Activated naive CD8-positive, alpha-beta T cell treated with anti-CD3 and anti-CD28 coated beads, Interleukin-2, amount 10 ng/mL, durations not matched to agents 7 days and 5 days (primary cell): ENCODE results near the gene RPL27A. TPM values are rescaled to one million over a fixed set of nuclear protein-coding genes. Genes with fewer than 3 reads are reported as not detected.
"Not testable (repeated sequence)": the region's sequence is repeated elsewhere in the genome, so short reads cannot be mapped to it uniquely, and the experiment has no call there.

Source experiments
- ATAC-seq: fragments of 150-1000 bp; cut with Tn5 transposase; one replicate; pipeline ENCODE4 v1.10.0; 2021; ENCODE audit warnings: low read depth, moderate library complexity
- POLR2A ChIA-PET: fragments of 350-600 bp; sonication (Branson Sonifier 250); formaldehyde crosslinking; loops from one replicate; lab custom pipeline; 2021; ENCODE audit warnings: antibody characterized with exemption; lab: Charles Lee
- DNase-seq: peaks from one replicate; pipeline ENCODE4 v3.0.0; 2021
- H3K27ac Mint-ChIP-seq: one replicate; pipeline ENCODE4 v1.8.0; 2022; ENCODE audit warnings: mild to moderate bottlenecking, mixed read lengths
- H3K27me3 Mint-ChIP-seq: one replicate; pipeline ENCODE4 v1.8.0; 2022; ENCODE audit warnings: mild to moderate bottlenecking, moderate library complexity, mixed read lengths
- H3K36me3 Mint-ChIP-seq: one replicate; pipeline ENCODE4 v1.8.0; 2021; ENCODE audit warnings: mild to moderate bottlenecking, mixed read lengths
- H3K4me1 Mint-ChIP-seq: one replicate; pipeline ENCODE4 v1.8.0; 2021; ENCODE audit warnings: mixed read lengths
- H3K4me3 Mint-ChIP-seq: one replicate; pipeline ENCODE4 v1.8.0; 2022; ENCODE audit warnings: mild to moderate bottlenecking, moderate library complexity, mixed read lengths
- H3K9me3 Mint-ChIP-seq: one replicate; pipeline ENCODE4 v1.8.0; 2021; ENCODE audit warnings: mixed read lengths
- total RNA-seq, 2 experiments: library from RNA; stranded (reverse); gene quantifications; one replicate each; pipeline ENCODE4 v1.2.3, GENCODE V29; 2021

The RPL27A gene
- total RNA-seq, 2 experiments from 2014 or later = 981 to 1,044 TPM

DNA sequence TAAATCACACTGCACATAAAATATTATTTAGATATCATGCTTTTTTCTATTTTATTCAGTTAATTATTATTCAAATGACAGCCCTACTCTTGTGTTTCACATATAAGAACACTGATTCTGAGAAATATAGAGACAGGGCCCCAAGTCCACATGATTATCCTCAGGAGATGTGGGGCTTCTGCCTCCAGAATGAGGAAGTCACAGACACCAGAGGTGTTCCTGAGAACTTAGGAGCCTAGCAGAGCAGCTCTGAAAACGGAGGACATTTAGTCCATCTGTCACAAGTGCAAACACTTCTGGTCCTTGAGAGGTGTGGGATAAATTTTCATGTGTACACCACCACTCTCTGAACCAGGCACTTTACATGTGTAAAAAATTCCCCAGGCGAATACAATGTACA, 26.3 kb upstream of the RPL27A start:
- Mint-ChIP-seq H3K27me3 (no peaks in the 10 kb centered on the region), H3K4me3 (no peak overlapping the region), H3K36me3 (peaks cover 12% of the 10 kb centered on the region), H3K27ac (no peak overlapping the region), H3K4me1 (peaks cover 4% of the 10 kb centered on the region), H3K9me3 (no peaks in the 10 kb centered on the region)
- DNase-seq (no peak), ATAC-seq (no peak)
- POLR2A ChIA-PET = interaction anchor here (3.7 kb wide), 1 partner anchor 27 kb away, joined by 13 read pairs; the partner anchor contains the start of genes RPL27A and TRIM66

DNA sequence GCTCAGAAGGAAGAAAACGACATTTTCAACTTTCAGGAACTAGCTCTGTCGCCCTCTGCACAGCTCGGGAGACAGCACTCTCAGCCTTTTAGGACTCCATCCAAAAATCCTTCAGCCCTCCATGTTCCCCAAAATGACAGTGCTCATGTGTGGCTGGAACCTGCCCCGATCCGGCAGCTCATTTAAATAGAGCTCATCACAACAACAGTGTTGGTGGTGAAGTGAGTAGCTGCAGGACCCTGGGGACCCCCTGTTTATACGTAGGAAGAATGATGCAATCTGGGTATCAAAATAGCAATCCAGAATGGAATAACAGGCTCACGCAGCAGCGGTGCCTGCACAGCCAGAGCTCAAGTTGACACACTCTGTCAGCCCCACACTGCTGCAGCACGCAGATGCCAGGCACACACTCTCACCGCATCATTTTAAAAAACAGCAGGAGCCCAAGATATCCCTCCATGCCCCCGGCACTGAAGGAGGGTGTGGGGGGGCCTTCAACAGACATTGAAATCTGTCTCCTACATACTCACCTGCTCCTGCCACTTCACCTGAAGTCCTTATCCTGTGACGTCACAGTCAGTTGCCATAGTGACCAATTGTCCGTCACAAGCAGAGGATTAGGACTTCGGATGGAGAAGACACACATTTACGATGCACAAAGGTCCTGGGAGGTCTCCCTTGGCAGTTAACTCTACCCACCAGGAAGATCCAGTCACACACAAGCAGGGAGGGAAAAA, 24.1 kb upstream of the RPL27A start:
- H3K4me3 Mint-ChIP-seq = no peak overlapping the region
- POLR2A ChIA-PET = interaction anchor here (3.7 kb wide), 1 partner anchor 24 kb away, joined by 13 read pairs; the partner anchor contains the start of genes RPL27A and TRIM66
- H3K27me3 Mint-ChIP-seq = no peaks in the 10 kb centered on the region
- H3K9me3 Mint-ChIP-seq = no peaks in the 10 kb centered on the region
- DNase-seq (no peak), ATAC-seq (no peak)
- H3K27ac Mint-ChIP-seq = no peak overlapping the region
- H3K36me3 Mint-ChIP-seq = peaks cover 12% of the 10 kb centered on the region
- peaks cover 4% of the 10 kb centered on the region for H3K4me1 Mint-ChIP-seq

DNA sequence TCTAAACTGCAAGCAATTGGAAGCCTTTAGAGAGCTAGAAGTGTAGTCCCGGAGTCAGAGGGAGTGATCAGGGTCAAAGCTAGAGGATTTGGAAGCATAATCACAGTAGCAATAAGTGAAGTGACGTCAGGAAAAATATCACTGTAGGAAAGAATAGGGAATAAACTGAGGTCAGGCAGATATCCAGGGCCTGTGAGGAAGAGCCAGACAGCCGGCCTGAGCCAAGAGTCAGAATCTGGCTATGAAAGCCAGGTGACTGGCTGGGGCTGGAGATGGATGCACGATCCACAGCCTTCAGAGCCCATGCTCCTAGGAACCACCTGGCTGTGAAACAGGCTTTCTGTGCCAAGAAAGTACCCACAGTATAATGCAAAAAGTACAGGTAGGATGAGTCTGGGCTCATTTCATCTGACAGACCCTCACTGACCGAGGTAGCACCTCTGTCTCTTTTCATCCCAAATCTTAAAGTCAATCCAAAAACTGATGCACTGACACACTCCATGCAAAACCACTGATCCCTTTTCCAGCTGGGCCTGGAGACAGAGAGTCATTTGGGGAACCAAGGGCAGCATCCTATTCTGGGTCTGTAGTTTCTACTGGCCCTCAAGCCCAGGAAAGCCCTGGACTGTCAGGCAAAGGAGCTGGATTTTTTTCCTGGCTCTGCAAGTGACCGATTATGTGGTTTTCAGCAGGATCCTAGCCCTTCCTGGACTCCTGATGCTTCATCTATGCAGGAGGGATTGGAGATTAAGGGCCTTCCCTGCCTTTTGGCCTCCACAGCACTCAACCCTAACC, 21.4 kb upstream of the RPL27A start:
- ATAC-seq (no peak), DNase-seq (no peak)
- no peak overlapping the region for H3K27ac Mint-ChIP-seq
- POLR2A ChIA-PET = no interaction called here
- no peaks in the 10 kb centered on the region for H3K27me3 Mint-ChIP-seq
- no peak overlapping the region for H3K4me3 Mint-ChIP-seq
- peaks cover 10% of the 10 kb centered on the region for H3K36me3 Mint-ChIP-seq
- H3K4me1 Mint-ChIP-seq = peaks cover 4% of the 10 kb centered on the region
- no peaks in the 10 kb centered on the region for H3K9me3 Mint-ChIP-seq

GRCh38 chr11:8665222-8665621, 17.4 kb upstream of the RPL27A start:
- DNase-seq (no peak), ATAC-seq (no peak)
- no peak overlapping the region for H3K4me3 Mint-ChIP-seq
- POLR2A ChIA-PET = no interaction called here
- H3K27ac Mint-ChIP-seq = peak overlapping the region; percentile 23
- peaks cover 16% of the 10 kb centered on the region for H3K36me3 Mint-ChIP-seq
- no peaks in the 10 kb centered on the region for H3K27me3 Mint-ChIP-seq
- peaks cover 3% of the 10 kb centered on the region for H3K4me1 Mint-ChIP-seq
- H3K9me3 Mint-ChIP-seq = no peaks in the 10 kb centered on the region

DNA sequence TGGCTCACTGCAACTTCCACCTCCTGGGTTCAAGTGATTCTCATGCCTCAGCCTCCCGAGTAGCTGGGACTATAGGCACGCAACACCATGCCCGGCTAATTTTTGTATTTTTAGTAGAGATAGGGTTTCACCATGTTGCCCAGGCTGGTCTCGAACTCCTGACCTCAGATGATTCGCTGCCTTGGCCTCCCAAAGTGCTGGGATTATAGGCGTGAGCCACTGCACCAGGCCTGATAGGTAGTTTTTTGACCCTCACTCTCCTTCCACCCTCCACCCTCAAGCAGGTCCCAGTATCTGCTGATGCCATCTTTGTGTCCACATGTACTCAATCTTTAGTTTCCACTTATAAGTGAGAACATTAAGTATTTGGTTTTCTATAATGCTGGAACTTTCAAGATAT, 12.5 kb upstream of the RPL27A start:
- ATAC-seq, H3K4me3 Mint-ChIP-seq, DNase-seq, H3K4me1 Mint-ChIP-seq, H3K27ac Mint-ChIP-seq, POLR2A ChIA-PET, H3K27me3 Mint-ChIP-seq, H3K9me3 Mint-ChIP-seq: not testable (repeated sequence)
- H3K36me3 Mint-ChIP-seq = peaks cover 22% of the 10 kb centered on the region

DNA sequence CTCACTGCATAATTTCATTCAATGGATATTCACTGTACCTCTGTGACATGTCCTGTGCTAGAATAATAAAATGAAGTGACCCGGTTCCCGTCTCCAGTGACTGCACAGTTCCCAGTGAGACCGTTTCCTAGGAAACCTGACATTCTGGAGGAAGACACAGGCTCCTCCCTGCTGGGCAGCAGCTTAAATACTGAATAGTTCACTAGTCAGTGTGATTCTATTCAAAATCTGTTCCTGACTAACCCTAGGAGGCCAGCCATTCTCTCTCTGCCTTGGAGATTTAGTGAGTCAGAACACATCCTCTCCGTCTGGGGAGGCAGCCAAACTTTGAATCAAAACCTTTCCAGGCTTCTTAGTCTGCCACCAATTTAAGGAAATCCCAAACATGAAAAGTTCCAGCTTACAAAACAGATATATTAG, 11.4 kb upstream of the RPL27A start:
- peaks cover 22% of the 10 kb centered on the region for H3K36me3 Mint-ChIP-seq
- no peak overlapping the region for H3K4me3 Mint-ChIP-seq
- no peak for DNase-seq
- no peaks in the 10 kb centered on the region for H3K27me3 Mint-ChIP-seq
- POLR2A ChIA-PET = interaction anchor here (1.1 to 4.5 kb wide), 2 partner anchors 12 kb away, joined by 6 to 28 read pairs; partner anchors contain the start of genes RPL27A and TRIM66
- no peak for ATAC-seq
- H3K4me1 Mint-ChIP-seq = peaks cover 5% of the 10 kb centered on the region
- H3K9me3 Mint-ChIP-seq = no peaks in the 10 kb centered on the region
- H3K27ac Mint-ChIP-seq = peak overlapping the region; percentile 22

- peak overlapping the region; percentile 22 for H3K27ac Mint-ChIP-seq
These were observed 10.9 kb upstream of the RPL27A start for GRCh38 chr11:8671651-8672062.

DNA sequence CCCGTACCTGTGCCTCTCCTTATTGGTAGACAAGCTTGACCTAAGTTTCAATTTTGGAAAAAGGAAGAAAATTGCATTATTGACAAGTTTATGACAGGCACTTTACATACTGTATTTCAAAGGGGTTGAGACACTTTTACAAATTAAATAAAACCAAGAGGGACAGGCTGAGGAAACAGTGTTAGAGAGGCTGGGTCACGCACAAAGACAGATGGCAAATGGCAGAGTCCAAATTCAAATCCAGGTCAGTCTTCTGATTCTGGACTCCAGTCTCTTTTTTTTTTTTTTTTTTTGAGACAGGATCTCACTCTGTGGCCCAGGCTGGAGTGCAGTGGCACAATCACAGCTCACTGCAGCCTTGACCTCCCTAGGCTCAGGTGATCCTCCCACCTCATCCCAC, 10.2 kb upstream of the RPL27A start:
- DNase-seq (no peak), ATAC-seq (no peak)
- Mint-ChIP-seq H3K4me3 (no peak overlapping the region), H3K9me3 (no peaks in the 10 kb centered on the region), H3K27me3 (no peaks in the 10 kb centered on the region), H3K36me3 (peaks cover 20% of the 10 kb centered on the region), H3K4me1 (peaks cover 5% of the 10 kb centered on the region), H3K27ac (peak overlapping the region; percentile 12)
- POLR2A ChIA-PET = interaction anchor here (0.7 to 4.5 kb wide), 4 partner anchors 11 to 374 kb away, joined by 3 to 28 read pairs (median 4); partner anchors contain the start of genes RPL27A and TRIM66

More at GRCh38 chr11:8671651-8672062, 10.9 kb upstream of the RPL27A start:
- Mint-ChIP-seq H3K4me1 (peaks cover 5% of the 10 kb centered on the region), H3K4me3 (no peak overlapping the region), H3K9me3 (no peaks in the 10 kb centered on the region), H3K27me3 (no peaks in the 10 kb centered on the region), H3K36me3 (peaks cover 20% of the 10 kb centered on the region)
- ATAC-seq (no peak), DNase-seq (no peak)
- POLR2A ChIA-PET = interaction anchor here (0.7 to 4.5 kb wide), 3 partner anchors 11 to 373 kb away, joined by 3 to 28 read pairs (median 6); partner anchors contain the start of genes RPL27A and TRIM66

DNA sequence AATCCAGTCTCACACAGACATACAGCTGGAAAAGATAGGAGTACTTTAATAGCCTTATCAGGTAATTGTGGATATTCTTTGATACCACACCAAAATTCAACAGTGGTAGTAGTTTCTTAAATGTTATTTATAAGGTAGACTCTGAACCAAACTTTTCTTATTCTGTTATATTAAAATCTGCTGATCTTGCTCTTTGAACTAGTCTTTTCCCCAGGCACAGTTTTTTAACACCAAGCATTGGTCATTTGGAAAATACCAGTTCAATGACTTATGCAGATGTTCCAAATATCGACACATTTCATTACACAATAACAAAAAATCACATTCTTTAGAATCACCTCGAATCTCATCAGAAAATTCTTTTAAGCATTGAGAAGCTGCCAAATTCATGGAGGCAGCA, 7.7 kb upstream of the RPL27A start:
- no peak overlapping the region for H3K27ac Mint-ChIP-seq
- ATAC-seq = no peak

GRCh38 chr11:8676458-8676857, 6.1 kb upstream of the RPL27A start:
- H3K4me1 Mint-ChIP-seq = peaks cover 20% of the 10 kb centered on the region
- ATAC-seq = no peak
- no peak for DNase-seq
- POLR2A ChIA-PET = no interaction called here
- no peak overlapping the region for H3K27ac Mint-ChIP-seq
- no peaks in the 10 kb centered on the region for H3K27me3 Mint-ChIP-seq
- H3K36me3 Mint-ChIP-seq = peaks cover 29% of the 10 kb centered on the region
- H3K9me3 Mint-ChIP-seq = peaks cover 1% of the 10 kb centered on the region
- no peak overlapping the region for H3K4me3 Mint-ChIP-seq

More for the DNA sequence above, 7.7 kb upstream of the RPL27A start:
- no peaks in the 10 kb centered on the region for H3K27me3 Mint-ChIP-seq
- peaks cover 23% of the 10 kb centered on the region for H3K36me3 Mint-ChIP-seq
- no peak for DNase-seq
- peaks cover 9% of the 10 kb centered on the region for H3K4me1 Mint-ChIP-seq
- H3K9me3 Mint-ChIP-seq = no peaks in the 10 kb centered on the region
- no peak overlapping the region for H3K4me3 Mint-ChIP-seq
- POLR2A ChIA-PET = interaction anchor here (4.5 kb wide), 1 partner anchor 8 kb away, joined by 28 read pairs; the partner anchor contains the start of genes RPL27A and TRIM66

GRCh38 chr11:8679006-8679405, 3.6 kb upstream of the RPL27A start:
- DNase-seq = no peak
- peaks cover 22% of the 10 kb centered on the region for H3K4me1 Mint-ChIP-seq
- ATAC-seq = no peak
- H3K36me3 Mint-ChIP-seq = peaks cover 29% of the 10 kb centered on the region
- POLR2A ChIA-PET = no interaction called here
- H3K27ac Mint-ChIP-seq = no peak overlapping the region
- peaks cover 1% of the 10 kb centered on the region for H3K9me3 Mint-ChIP-seq
- no peak overlapping the region for H3K4me3 Mint-ChIP-seq
- H3K27me3 Mint-ChIP-seq = no peaks in the 10 kb centered on the region

DNA sequence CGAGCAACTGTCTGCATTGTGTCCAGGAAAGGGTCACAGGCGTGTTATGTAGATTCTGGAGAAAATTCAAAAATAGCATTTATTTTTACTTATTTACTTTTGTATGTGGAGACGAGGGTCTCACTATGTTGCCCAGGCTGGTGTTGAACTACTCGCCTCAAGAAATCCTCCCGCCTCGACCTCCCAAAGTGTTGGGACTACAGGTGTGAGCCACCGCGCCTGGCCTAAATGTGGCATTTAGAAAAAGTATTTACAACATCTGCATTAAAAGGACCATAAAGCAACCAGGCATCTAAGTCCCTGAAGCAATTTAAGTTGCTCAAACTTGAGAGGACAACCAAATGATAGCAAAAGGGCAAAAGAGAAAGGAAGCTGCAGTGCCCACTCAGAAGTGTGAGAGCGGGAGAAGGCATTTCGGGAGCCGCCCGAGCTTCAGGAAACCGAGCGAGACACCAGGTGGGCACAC, 722 bp upstream of the RPL27A start:
- H3K4me1 Mint-ChIP-seq = peaks cover 39% of the 10 kb centered on the region

More for the DNA sequence above, 722 bp upstream of the RPL27A start:
- POLR2A ChIA-PET = interaction anchor here (0.6 to 3.1 kb wide), 23 partner anchors 9 to 695 kb away, joined by 3 to 28 read pairs (median 5); partner anchors contain the start of genes AKIP1, EIF3F, STK33 and TMEM9B
- Mint-ChIP-seq H3K27ac (peak overlapping the region; percentile 92), H3K9me3 (peaks cover 1% of the 10 kb centered on the region), H3K36me3 (peaks cover 41% of the 10 kb centered on the region), H3K27me3 (no peaks in the 10 kb centered on the region), H3K4me3 (peak overlapping the region; percentile 98)
- ATAC-seq (no peak), DNase-seq (no peak)
